ENCODE results near the gene ACHE.
"Not testable (repeated sequence)": the region's sequence is repeated elsewhere in the genome, so short reads cannot be mapped to it uniquely, and the experiment has no call there.

ACHE gene

DNA sequence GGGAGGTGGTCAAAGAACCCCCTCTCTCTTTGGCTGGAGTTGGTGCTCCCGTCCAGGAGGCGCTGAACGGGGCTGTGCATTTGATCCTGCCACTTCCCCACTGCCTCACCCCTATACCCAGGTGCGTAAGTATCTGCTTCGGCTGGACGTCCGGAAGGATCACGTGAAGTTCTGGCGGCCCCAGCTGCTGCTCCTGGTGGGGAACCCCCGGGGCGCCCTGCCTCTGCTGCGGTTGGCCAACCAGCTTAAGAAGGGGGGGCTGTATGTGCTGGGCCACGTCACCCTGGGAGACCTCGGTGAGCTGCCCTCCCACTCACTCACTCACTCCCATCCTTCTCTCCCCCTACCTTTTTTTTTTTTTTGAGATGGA lies 34.1 kb downstream of the ACHE start:
- DNase-seq (ENCODE audit: low read depth), result no peak

DNA sequence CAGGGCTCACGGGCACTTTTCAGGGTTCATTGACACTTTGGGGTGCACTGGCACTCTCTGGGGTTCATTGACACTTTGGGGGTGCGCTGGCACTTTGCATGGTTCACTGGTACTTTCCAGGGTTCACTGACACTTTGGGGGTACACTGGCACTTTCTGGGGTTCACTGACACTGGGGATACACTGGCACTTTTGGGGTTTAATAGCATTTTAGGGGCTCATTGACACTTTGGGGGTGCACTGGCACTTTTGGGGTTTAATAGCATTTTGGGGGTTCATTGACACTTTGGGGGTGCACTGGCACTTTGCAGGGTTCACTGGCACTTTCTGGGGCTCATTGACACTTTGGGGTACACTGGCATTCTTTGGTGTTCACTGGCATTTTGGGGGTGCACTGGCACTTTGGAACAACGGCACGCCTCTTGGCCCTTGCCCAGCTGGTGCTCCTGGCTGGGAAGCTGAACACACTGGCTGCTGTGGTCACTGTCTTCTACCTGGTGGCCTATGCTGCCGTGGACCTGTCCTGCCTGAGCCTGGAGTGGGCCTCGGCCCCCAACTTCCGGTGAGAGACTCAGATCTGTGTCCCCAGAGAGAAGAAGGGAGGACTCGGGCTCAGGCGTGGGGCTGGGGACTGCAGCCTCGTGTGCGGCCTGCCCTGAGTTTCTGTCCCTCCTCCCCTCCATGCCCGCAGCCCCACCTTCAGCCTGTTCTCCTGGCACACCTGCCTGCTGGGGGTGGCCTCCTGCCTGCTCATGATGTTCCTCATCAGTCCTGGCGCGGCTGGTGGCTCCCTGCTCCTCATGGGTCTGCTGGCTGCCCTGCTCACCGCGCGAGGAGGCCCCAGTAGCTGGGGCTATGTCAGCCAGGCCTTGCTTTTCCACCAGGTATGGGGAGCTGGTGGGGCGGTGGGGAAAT lies 34.7 kb downstream of the ACHE start:
- no peak for DNase-seq (ENCODE audit: low read depth)

GRCh38 chr7:100859856-100860255 lies 35.8 kb downstream of the ACHE start:
- DNase-seq (ENCODE audit: low read depth), result no peak

GRCh38 chr7:100856871-100857282 lies 38.8 kb downstream of the ACHE start:
- no peak for DNase-seq (ENCODE audit: low read depth)

DNA sequence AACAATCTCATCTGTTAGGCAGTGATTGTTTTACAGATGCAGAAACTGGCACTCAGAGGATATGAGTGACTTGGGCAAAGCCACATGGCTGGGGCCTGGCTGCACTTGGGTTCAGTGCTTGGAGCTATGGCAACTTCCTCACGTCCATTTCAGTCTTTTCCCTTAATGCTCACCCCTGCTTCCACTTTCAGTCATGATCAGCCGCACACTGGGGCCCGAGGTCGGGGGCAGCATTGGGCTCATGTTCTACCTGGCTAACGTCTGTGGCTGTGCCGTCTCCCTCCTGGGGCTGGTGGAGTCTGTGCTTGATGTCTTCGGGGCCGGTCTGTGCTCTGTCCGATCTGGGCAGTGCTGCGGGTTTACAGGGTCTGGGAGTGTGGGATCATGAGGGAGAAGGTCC lies 40.2 kb downstream of the ACHE start:
- DNase-seq (ENCODE audit: low read depth), result no peak

- DNase-seq (ENCODE audit: low read depth), result not testable (repeated sequence)
These were observed 40.8 kb downstream of the ACHE start for GRCh38 chr7:100854899-100855298.

- no peak for DNase-seq (ENCODE audit: low read depth)
These were observed 41.4 kb downstream of the ACHE start for GRCh38 chr7:100854146-100854895.

DNA sequence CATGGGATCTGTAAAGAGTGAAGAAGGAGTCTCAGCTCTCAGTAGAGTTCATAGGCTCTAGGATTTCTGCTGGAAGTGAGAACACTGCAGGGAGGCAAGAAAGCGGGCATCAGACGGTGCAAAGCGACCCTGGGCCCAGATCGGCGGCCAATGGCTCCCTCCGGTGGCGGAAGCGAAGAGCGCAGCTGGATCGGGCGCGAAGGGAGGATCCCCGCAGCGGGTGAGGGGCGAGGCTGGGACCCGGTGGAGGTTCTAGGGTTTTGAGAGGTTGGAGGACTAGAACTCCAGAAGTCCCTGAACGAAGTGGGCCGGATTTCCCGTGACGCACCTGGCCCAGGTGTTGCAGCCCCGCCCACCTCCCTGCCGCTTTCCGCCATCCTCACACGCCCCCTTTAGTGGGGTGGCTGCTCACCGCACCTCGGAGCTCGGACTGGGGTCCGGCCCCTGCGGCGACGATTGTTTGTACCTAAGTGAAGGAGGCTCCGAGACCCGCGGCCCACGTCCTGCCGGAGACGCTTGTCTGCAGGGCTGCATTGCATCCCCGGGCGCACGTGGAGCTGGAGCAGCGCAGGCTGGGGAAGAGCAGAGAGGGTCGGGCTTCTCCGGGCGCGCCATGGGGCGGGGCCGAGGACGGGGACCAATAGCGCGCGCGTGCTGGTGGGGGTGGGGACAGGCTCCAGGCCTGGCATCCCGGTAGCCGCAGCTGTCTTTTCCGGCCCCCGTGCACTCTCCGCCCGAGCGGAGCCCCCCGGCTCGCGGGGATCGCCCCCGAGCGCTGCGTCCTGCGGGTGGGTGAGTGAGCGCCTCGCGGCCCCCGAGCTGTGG lies 43.4 kb downstream of the ACHE start, which contains the start of gene SLC12A9:
SLC12A9 (plus strand) TSS at position 666 of the 825 bp plus-strand sequence. CDS start 1,485 bp downstream, outside the sequence.
- DNase-seq (ENCODE audit: low read depth), result peak; percentile 74

GRCh38 chr7:100847360-100847759 lies 48.3 kb downstream of the ACHE start:
- DNase-seq (ENCODE audit: low read depth), result no peak

GRCh38 chr7:100840470-100841100 lies 55.1 kb downstream of the ACHE start:
- DNase-seq (ENCODE audit: low read depth), result no peak
